CD4-positive, alpha-beta T cell treated with Interleukin-15 for 4 hours (primary cell): Measurements from ENCODE around the gene RTN4RL1.
"Not testable (repeated sequence)": the region's sequence is repeated elsewhere in the genome, so short reads cannot be mapped to it uniquely, and the experiment has no call there.

Experiments used
- DNase-seq: peaks from one replicate; pipeline ENCODE4 v3.0.0-alpha.2; 2020; ENCODE audit warnings: low spot score

Gene RTN4RL1

GRCh38 chr17:1896243-1897104 is 128.7 kb downstream of the RTN4RL1 start:
- no peak for DNase-seq

- DNase-seq, result not testable (repeated sequence)
These were observed 129.7 kb downstream of the RTN4RL1 start for GRCh38 chr17:1895479-1895878.

DNA sequence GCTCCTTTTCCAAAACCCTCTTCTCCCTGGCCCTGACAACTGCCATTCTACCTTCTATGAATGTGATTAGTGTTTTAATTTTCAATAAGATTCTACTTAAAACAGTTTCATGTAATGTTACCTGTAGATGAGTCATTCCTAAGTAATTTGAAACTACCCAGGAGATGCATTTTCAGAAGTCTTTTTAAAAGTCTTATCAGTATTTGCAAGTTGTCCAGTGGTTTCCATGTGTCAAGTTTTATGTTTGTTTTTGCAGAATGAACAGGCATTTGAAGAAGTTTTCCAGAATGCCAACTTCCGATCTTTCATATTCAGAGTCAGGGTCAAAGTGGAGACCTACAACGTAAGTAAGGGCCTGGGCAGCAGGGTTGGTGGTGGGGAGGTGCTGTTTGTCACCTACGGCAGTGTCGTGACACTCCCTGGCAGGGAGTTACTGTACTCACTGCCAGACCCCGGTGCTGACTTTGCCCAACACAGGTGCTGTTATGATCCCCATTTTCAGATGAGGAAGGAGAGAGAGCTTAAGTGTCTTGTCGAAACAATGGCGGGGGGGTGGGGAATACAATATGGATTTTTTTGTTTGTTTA is 130.3 kb downstream of the RTN4RL1 start:
- DNase-seq, result no peak

DNA sequence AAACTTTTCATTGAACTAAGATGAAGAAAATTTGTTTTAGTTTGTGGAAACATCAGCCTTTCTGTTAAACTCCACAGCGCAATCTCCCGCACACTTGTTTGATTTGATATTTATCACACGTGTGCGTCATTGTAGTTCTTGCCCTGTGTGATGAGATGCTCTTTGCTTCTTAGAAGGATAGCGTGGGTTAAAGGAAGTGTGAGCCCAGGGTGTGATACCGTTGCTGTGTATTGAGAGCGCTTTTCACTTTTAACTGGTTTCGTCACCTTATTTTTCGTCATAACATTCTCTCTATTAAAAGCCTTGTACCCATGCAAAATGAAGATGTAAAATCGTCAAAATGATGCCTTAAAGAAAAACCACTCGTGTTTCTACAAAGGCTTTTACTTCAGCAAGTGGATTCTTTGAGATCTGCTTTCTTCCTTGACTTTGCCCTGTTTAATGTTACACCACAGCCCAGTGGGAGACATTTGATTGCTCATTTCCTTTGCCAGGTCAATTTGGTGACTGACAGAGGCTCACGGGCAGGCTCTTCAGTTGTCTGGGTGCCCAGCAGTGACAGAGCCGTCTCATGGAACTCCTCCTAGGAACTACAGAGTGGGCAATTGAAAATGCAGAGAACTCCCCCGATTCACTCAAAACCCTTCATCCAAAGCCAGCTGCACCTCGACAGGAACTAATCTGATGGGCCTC is 134.2 kb downstream of the RTN4RL1 start:
- DNase-seq, result peak; percentile 45

GRCh38 chr17:1888741-1889140 is 136.4 kb downstream of the RTN4RL1 start:
- no peak for DNase-seq
